Measurements from ENCODE around the gene HSD17B2. TPM values are rescaled to one million over a fixed set of nuclear protein-coding genes. Genes with fewer than 3 reads are reported as not detected.

Gene HSD17B2
- total and polyA plus RNA-seq, 2 of the 4 experiments (the other 2 are of a cell fraction) = 0.12 to 0.18 TPM

DNA sequence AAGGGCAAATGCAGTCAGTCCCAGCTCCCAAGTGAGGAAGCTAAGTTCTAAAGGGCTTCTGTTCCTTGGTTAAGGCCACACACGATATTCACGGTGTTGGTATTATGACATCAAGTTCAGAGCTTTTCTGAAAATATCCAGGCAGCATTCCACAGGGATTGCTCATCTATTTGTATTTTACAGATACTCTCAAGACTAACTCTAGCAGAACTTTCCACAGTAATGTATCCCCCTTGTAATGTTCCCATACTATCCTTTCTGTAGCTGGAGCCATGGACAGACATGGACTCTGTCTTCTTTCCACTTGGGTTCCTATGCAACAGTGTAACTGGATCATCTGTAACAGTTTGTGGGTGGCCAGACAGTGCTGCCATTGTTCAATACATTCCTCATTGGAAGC, 37.3 kb upstream of the HSD17B2 start:
- WGBS, 2 experiments (ENCODE audit: extremely low coverage in 2 of 2, insufficient read length in 1 of 2) = no CpG with 5 or more reads among the region's 2 CpGs
- Histone ChIP-seq H3K9me1 (ENCODE audit: insufficient read depth, low read length) (no peaks in the 10 kb centered on the region; the same call in 1 of the 2 replicates), H3K4me1 (ENCODE audit: control insufficient read depth, insufficient read depth, low read length) (peaks cover 7% of the 10 kb centered on the region), H4K91ac (ENCODE audit: insufficient read depth, low read depth, low read length) (no peak overlapping the region), H2BK120ac (ENCODE audit: low read depth, low read length) (peak overlapping the region; percentile 64; the same call in 1 of the 2 replicates), H2AK5ac (ENCODE audit: low read depth, low read length) (no peak overlapping the region), H3K36me3 (ENCODE audit: control insufficient read depth, insufficient read depth, low read length) (no peaks in the 10 kb centered on the region), H3K4ac (ENCODE audit: low read depth, low read length) (no peak overlapping the region), H3K27ac (ENCODE audit: insufficient read depth, low read length) (no peak overlapping the region), H2BK20ac (ENCODE audit: low read depth, low read length) (no peak overlapping the region), H3K9ac (ENCODE audit: low read depth, low read length) (no peak overlapping the region), H4K5ac (ENCODE audit: low read depth, low read length) (no peak overlapping the region), H2AFZ (replicated peaks; ENCODE audit: low read length, poor library complexity) (no peak overlapping the region), H3K27me3 (ENCODE audit: control insufficient read depth, insufficient read depth, low read length) (no peaks in the 10 kb centered on the region), H3K23ac (ENCODE audit: low read depth, low read length) (no peak overlapping the region), H3K18ac (ENCODE audit: low read depth, low read length) (peak overlapping the region; percentile 73; the same call in 1 of the 2 replicates), H3K4me3 (ENCODE audit: insufficient read depth, low read depth, low read length) (no peak overlapping the region), H3K4me2 (ENCODE audit: low read depth, low read length) (peak overlapping the region; percentile 70; the same call in 1 of the 2 replicates), H3K79me1 (ENCODE audit: low read depth in 1 of 2, low read length in 2 of 2) (no peaks in the 10 kb centered on the region), H2BK5ac (ENCODE audit: low read depth, low read length, poor library complexity, severe bottlenecking) (no peak overlapping the region), H3K9me3 (ENCODE audit: control insufficient read depth, insufficient read depth, low read length) (no peaks in the 10 kb centered on the region), H2BK15ac (ENCODE audit: low read depth, low read length) (peak overlapping the region; percentile 85; the same call in 2 of the 3 replicates), H3K14ac (replicated peaks; ENCODE audit: low read depth, low read length) (no peak overlapping the region), H4K20me1 (ENCODE audit: insufficient read depth, low read length) (0 out of 2 replicates have a peak, but pooled peaks cover 3% of the 10 kb centered on the region), H2AK9ac (replicated peaks; ENCODE audit: low read depth, low read length, poor library complexity) (no peak overlapping the region), H3K56ac (ENCODE audit: extremely low read depth, insufficient read depth, low read length) (no peak overlapping the region), H4K8ac (ENCODE audit: low read depth in 2 of 2, low read length in 2 of 2) (peak overlapping the region in 1 of 2 experiments; percentile 13; a peak in 1 of 4 replicates)
- DNase-seq (peak; percentile 81), ATAC-seq (ENCODE audit: low read depth) (peak; percentile 82)
- no TSS peak for BruUV-seq (replicated peaks)
- ChIA-PET POLR2A (ENCODE audit: unreplicated experiment) (no interaction called here), CTCF (interaction anchor here (1.1 to 1.5 kb wide), 3 partner anchors 17 to 232 kb away, joined by 3 to 7 read pairs (median 4); no protein-coding TSS in a partner anchor)
- TF ChIP-seq BHLHE40 (IDR thresholded peaks at IDR 0.05; ENCODE audit: low read depth, low read length) (no peak), CEBPB (IDR thresholded peaks at IDR 0.05; ENCODE audit: low read depth, low read length) (peak; percentile 16; the same call in 1 of the 2 replicates), MXI1 (IDR thresholded peaks at IDR 0.05; ENCODE audit: borderline replicate concordance, low read depth, low read length) (no peak), FOS (IDR thresholded peaks at IDR 0.05; ENCODE audit: low read depth, low read length) (0 out of 2 replicates have a peak, but pooled peaks have one; percentile 20), SMC3 (IDR thresholded peaks at IDR 0.05; ENCODE audit: low read depth, low read length) (no peak), CHD1 (IDR thresholded peaks at IDR 0.05; ENCODE audit: low read depth, low read length) (no peak), RAD21 (IDR thresholded peaks at IDR 0.05; ENCODE audit: low read length) (no peak), POLR2A (IDR thresholded peaks at IDR 0.05; ENCODE audit: low read depth, low read length) (no peak), RCOR1 (IDR thresholded peaks at IDR 0.05; ENCODE audit: insufficient replicate concordance, low read length) (no peak), MAZ (IDR thresholded peaks at IDR 0.05; ENCODE audit: borderline replicate concordance, low read depth, low read length) (no peak), RFX5 (IDR thresholded peaks at IDR 0.05; ENCODE audit: low read depth, low read length) (no peak), NFE2L2 (IDR thresholded peaks at IDR 0.05; ENCODE audit: low read depth, low read length) (no peak), MAFK (IDR thresholded peaks at IDR 0.05; ENCODE audit: low read depth, low read length) (no peak)
- TF ChIP-seq, protein P1, sequence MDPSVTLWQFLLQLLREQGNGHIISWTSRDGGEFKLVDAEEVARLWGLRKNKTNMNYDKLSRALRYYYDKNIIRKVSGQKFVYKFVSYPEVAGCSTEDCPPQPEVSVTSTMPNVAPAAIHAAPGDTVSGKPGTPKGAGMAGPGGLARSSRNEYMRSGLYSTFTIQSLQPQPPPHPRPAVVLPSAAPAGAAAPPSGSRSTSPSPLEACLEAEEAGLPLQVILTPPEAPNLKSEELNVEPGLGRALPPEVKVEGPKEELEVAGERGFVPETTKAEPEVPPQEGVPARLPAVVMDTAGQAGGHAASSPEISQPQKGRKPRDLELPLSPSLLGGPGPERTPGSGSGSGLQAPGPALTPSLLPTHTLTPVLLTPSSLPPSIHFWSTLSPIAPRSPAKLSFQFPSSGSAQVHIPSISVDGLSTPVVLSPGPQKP (IDR thresholded peaks at IDR 0.05; ENCODE audit: borderline replicate concordance, low read depth, low read length) = no peak
- TF ChIP-seq, protein P2, sequence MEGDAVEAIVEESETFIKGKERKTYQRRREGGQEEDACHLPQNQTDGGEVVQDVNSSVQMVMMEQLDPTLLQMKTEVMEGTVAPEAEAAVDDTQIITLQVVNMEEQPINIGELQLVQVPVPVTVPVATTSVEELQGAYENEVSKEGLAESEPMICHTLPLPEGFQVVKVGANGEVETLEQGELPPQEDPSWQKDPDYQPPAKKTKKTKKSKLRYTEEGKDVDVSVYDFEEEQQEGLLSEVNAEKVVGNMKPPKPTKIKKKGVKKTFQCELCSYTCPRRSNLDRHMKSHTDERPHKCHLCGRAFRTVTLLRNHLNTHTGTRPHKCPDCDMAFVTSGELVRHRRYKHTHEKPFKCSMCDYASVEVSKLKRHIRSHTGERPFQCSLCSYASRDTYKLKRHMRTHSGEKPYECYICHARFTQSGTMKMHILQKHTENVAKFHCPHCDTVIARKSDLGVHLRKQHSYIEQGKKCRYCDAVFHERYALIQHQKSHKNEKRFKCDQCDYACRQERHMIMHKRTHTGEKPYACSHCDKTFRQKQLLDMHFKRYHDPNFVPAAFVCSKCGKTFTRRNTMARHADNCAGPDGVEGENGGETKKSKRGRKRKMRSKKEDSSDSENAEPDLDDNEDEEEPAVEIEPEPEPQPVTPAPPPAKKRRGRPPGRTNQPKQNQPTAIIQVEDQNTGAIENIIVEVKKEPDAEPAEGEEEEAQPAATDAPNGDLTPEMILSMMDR (conservative IDR thresholded peaks at IDR 0.05; ENCODE audit: low read depth, low read length) = no peak
- TF ChIP-seq, protein P3, sequence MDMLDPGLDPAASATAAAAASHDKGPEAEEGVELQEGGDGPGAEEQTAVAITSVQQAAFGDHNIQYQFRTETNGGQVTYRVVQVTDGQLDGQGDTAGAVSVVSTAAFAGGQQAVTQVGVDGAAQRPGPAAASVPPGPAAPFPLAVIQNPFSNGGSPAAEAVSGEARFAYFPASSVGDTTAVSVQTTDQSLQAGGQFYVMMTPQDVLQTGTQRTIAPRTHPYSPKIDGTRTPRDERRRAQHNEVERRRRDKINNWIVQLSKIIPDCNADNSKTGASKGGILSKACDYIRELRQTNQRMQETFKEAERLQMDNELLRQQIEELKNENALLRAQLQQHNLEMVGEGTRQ (IDR thresholded peaks at IDR 0.05; ENCODE audit: low read depth, low read length) = no peak
- dilution Hi-C loops (cut with HindIII; ENCODE audit: low sequenced_read_pairs, unreplicated experiment) = no loop called here
- in situ Hi-C loops (cut with MboI; ENCODE audit: low sequenced_read_pairs) = no loop called here
- intact Hi-C loops (cut with micrococcal nuclease) = no loop called here

All from IMR-90 (cell line).